Measurements from ENCODE around the gene GMDS.

GRCh38 chr6:2158596-2159271, 86.7 kb downstream of the GMDS start:
- TF ChIP-seq CTCF (conservative IDR thresholded peaks at IDR 0.05 in 1 of 2, IDR thresholded peaks at IDR 0.05 in 1 of 2; ENCODE audit: low read depth in 1 of 2, low read length in 2 of 2) = peak; percentile 40 to 41
- TF ChIP-seq EZH2 (IDR thresholded peaks at IDR 0.05; ENCODE audit: low read length, missing control alignments) = no peak

Measured in fibroblast of lung (primary cell).